NCI-H748 treated with DMSO at 0.1 percent for 48 hours (cell line): ENCODE measurements around the gene APBA1.
"Not testable (repeated sequence)": the region's sequence is repeated elsewhere in the genome, so short reads cannot be mapped to it uniquely, and the experiment has no call there.

Source experiments
- DNase-seq: peaks from one replicate; lab custom pipeline; 2025; lab: John Stamatoyannopoulos, UW

Gene APBA1

DNA sequence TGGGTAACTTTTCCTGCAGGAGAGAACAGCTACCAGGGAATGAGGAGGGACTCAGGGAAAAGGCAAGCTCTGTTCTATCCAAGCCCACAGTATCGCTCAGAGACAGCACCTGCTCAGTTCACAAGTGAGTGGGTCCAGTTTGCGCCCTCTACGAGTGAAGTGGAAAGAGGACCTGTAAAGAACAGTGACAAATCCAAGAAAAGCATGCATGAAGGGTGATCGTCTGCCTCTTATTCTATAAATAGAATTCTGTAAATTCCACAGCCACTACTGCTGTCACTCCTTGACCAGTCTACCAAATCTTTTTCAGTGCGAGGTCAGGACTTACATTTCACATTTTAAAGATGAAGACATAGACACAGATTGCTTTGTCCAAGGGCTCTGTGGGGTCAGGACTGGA, 229.7 kb downstream of the APBA1 start:
- DNase-seq, result no peak

DNA sequence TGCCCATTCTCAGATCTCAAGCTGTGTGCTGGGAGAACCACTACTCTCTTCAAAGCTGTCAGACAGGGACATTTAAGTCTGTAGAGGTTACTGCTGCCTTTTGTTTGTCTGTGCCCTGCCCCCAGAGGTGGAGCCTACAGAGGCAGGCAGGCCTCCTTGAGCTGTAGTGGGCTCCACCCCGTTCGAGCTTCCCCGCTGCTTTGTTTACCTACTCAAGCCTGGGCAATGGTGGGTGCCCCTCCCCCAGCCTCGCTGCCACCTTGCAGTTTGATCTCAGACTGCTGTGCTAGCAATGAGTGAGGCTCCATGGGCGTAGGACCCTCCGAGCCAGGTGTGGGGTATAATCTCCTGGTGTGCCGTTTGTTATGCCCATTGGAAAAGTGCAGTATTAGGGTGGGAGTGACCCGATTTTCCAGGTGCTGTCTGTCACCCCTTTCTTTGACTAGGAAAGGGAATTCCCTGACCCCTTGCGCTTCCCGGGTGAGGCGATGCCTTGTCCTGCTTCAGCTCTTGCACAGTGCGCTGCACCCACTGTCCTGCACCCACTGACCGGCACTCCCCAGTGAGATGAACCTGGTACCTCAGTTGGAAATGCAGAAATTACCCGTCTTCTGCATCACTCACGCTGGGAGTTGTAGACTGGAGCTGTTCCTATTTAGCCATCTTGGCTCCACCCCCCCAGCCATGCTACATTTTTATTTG, 231.8 kb downstream of the APBA1 start:
- not testable (repeated sequence) for DNase-seq

DNA sequence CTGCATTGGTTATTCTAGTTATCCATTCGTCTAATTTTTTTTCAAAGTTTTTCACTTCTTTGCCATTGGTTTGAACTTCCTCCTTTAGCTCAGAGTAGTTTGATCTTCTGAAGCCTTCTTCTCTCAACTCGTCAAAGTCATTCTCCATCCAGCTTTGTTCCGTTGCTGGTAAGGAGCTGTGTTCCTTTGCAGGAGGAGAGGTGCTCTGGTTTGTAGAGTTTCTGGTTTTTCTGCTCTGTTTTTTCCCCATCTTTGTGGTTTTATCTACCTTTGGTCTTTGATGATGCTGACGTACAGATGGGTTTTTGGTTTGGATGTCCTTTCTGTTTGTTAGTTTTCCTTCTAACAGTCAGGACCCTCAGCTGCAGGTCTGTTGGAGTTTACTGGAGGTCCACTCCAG, 232.5 kb downstream of the APBA1 start:
- not testable (repeated sequence) for DNase-seq

DNA sequence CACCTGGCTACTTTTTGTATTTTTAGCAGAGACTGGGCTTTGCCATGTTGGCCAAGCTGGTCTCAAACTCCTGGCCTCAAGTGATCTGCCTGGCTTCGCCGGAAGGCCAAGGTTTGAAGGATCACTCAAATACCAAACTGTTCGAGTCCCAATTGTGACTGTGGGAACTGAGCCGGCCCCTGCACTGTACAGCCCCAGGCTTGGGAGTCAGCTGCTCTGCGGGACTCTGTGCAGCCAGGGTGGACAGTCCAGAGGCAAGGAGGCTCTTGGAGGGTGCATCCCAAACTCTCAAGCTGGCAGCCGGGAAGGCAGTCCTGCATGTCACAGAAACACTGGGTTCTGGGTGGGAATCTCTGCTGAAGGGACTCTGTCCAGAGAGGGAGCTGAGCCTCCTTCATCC, 238.2 kb downstream of the APBA1 start:
- no peak for DNase-seq

DNA sequence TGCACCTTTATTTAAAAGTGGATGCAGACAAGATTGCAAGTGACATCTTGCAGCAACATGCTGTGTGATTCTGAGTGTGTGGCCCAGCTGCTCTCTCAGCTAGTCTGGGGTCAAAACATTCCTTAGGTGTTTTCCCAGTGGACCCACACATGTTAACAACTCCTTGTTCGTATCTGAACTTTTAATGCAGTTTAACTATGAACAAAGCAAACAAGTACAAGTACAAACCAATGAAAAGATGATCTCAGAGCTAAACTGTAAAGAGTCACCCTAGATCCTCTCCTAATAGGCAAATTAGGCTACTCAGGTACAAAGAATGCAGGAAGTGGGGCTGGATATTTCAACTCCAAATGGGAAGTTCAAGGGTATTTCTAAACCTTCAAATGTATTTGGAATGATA, 238.8 kb downstream of the APBA1 start:
- no peak for DNase-seq

DNA sequence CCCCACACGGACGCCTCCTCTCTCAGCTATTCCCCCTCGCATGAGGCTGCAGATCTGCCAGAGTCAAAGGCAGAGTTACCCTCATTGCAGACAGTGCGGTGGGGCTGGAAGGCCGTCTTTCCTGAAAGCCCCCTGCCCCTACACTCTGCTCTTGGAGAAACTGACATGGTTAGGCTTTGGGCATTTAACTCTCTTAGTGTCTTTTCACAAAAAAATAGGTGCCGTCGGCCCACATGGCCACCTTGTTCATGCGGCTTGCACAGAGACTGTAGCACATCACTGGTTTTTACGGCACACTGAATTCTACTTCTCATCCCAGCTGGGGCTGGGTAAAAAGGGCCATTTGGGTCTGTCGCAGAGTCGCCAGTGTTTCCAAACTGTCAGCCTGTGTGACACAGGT, 239.5 kb downstream of the APBA1 start:
- no peak for DNase-seq

DNA sequence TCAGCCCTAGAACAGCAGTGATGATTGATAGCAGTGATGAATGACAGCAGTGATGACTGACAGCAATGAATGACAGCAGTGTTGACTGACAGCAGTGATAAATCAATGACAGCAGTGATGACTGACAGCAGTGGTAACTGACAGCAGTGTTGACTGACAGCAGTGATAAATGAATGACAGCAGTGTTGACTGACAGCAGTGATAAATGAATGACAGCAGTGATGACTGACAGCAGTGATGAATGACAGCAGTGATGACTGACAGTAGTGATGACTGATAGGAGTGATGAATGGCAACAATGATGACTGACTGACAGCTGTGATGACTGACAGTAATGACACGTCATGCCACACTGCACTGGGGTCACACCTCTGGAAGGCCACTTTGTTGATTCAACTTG, 240.4 kb downstream of the APBA1 start:
- no peak for DNase-seq

DNA sequence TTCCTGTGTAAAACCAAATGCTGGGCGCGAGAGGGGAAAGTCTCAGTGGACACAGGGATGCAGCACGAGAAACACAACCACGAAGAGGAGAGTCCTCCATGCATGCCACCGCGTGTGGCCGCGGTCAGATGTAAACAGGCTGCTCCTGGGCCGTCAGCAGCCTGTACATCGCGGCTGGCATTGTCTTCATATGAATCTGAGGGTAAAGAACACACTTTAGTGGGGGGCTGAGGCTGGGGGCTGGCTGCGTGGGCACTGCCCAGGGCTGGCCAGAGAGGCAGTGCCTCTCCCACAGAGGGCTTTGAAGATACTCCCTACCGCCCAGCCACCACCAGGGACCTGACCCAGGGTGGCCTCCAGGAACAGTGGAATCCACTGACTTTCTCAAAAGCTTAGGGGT, 241.0 kb downstream of the APBA1 start:
- DNase-seq, result no peak

DNA sequence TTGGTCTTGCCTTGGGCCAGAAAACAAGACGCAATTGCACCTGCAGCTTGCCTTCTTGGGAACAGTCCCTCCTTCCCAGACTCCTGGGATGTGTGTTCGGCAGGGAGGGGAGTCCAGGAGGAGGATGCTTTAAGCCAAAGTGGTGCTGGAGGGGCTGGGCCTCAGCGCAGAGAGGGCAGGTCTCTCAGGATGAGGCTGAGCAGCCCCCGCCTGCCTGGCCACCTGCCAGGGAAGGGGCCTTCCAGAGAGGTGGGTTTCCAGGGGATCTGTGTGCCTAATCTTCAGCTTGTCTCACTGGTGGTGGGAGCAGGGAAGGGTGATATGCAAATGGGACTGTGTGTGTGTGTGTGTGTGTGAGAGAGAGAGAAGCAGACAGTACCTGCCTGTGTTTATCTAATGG, 242.0 kb downstream of the APBA1 start:
- no peak for DNase-seq

DNA sequence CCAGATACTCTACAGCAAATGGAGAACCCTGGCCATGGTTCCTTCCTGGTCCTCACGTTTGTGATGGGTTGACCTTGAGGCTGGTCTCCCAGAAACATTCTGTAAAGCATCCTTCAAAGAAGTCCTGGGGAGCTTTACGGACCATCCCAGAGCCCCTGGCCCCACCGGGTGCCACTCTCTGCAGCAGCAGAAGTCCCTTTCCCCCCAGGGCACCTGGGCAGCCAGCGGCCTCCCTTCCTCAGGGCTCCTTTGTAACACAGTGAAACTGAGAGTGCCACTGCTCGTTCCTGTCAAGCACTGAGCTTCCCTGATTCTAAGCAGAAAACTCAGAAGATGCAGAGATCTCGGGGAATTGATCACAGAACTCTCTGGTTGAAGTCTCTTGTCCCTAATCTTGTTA, 242.9 kb downstream of the APBA1 start:
- no peak for DNase-seq

DNA sequence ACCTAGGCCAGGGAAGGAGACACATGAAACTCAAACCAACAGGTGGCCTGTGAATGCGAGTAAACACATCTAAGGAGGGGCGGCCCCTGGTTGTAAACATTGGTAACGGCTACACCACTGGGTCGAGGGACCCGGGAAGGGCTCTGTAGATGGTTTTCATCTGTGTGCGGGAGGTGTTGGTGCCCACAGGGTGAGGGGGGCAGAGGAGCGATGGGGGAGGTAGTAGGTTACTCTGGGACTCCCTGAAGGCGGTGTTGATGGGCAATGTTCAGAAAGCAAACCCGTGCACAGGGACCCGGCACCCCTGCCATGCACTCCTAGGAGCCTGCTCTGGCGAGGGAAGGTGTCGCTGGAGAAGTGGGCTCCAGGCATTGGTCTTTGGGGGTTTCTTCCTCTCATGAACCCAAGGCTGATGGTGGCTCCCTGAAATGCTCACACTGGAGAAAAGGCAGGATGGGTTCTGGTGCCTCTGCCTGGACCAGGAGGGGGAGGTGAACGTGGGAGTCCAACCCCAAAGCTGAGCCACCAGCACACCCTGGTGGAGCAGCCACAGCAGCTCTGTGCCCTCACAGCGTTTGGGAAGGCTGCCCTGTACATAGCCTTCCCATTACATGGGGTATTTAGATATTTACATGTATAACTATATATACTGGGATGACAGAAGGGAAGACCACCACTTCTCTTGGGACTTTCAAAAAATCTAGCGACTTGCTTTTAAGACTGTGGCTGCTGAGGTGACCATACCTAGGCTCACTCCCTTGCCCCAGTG, 244.0 kb downstream of the APBA1 start:
- DNase-seq, result no peak

DNA sequence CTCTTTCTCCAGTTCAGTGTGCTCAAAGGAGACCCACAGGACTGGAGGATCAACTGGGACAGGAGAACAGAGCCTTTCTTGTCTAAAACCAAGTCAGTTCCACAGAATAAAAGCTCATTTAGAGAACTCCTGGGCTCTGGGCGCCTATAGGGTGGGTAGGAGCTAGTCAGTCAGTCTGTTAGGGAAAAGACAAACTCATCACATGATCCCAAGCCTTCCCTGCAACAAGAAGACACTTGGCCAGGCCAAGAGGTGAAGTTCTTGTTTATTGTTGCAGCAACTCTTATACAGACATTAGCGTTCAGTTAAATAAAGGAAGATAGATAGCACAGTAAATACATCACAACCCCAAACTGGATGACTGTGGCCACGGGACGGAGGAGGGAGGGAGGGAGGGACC, 244.9 kb downstream of the APBA1 start:
- no peak for DNase-seq

DNA sequence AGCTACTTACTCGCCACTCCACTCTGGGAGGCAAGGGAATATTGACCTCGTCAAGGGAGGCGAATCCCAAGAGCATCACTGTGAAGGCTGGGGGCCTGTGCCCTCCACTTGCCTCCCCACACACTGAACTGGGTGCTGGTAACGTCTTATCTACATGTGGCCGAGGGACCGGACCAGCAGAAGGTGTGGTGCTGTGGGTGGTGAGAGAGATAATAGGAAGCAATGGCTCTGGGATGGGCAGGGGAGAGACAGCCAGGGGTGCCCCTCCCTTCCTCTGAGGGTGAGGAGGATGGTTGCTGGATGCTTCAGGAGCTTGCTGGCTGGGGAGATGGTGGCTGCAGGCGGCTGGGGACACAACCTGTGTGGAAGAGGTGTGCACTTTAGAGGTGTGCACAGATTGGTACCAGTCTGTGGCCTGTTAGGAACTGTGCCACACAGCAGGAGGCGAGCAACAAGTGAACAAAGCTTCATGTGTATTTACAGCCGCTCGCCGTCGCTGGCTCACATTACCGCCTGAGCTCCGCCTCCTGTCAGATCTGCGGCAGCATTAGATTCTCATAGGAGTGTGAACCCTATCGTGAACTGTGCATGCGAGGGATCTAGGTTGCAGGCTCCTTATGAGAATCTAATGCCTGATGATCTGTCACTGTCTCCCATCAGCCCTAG, 246.9 kb downstream of the APBA1 start:
- peak; percentile 9 for DNase-seq

DNA sequence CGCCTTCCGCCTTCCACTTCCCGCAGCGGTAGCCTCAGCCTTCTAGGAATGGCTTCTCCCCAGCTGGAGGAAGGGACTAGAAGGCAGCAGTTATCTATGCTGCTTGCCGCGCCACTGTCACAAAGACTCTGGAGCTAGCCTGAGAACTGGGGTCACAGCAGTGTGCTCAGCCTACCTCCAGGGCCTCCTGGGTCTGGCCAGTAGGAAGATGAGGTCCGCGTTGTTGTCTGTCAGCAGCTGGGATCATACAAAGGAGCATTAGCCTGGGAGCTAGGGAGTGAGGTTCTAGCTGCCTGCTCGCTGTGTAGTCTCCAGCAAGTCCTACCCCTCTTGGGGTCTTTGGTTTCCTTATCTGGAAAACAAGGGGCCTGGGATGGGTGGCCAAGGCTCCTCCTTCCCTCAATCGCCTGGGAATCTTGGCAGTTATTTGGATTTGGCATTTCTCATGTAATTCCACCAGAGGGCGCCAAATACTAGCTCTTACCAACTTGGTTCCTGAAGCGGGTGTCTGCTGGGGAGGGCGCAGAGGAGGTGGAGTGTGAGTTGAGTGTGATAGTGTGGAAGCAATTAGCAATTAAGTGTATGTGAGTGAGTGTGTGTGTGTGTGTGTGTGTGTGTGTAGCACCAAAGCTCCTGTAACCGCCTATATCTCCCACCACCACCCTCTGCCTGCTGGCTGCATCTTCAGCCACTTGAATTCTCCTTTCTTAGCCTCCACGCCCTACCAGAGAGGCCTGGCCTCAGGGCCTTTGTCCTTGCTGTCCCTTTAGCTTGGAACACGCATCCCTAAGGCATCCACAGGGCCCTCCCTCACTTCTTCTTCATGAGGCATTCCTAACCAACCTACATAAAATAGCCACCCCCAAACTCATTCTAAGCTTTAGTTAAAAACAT, 250.0 kb downstream of the APBA1 start:
- peak; percentile 64 for DNase-seq

DNA sequence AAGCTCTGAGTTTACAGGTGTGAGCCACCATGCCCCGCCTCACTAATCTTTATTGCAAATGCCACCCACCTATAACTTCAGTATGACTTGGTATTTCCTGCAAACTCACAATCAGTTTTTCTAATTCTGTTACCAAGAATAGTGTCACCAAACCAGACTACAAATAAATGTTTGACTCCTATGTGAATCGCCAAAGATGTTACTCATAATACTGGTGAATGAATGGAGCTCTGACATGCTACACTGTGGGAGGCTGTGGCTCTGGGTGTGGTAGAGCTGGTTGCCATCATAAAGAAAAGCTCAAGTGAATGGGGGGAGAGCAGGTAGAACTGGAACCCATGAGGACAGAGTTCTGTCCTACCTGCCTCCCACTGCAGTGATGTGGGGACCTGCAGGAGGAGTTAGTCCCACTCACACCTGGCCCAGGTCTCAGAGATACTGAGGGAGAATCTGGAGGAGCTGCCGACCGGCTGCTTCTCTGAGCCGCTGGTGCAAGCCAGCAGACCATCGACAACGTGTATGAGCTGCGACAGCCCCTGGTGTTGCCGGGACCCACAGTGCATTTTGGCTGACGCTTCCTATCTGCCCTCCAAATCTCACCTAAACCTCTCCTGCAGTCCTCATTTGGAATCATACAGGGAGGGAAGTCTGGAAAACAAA, 251.4 kb downstream of the APBA1 start:
- DNase-seq, result no peak

DNA sequence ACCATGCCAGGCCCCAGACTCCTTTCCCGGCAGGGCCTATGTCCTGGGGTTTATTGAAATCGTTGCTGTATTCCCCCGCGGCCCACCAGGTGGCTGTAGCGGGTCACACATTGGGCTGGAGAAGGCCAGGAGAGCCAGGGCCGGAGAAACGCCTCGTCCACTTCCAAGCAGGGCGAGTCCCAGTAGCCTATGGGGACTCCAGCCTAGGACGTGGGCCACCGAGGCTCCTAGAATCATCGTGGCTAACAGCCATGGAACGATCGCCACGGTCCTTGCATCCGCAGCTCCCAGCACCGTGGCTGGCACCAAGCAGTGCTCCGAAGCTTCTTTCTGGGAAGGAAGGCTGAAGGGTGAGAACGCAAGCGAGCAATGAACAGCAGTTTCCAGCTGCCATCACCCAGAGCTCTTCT, 259.4 kb downstream of the APBA1 start:
- DNase-seq, result no peak

DNA sequence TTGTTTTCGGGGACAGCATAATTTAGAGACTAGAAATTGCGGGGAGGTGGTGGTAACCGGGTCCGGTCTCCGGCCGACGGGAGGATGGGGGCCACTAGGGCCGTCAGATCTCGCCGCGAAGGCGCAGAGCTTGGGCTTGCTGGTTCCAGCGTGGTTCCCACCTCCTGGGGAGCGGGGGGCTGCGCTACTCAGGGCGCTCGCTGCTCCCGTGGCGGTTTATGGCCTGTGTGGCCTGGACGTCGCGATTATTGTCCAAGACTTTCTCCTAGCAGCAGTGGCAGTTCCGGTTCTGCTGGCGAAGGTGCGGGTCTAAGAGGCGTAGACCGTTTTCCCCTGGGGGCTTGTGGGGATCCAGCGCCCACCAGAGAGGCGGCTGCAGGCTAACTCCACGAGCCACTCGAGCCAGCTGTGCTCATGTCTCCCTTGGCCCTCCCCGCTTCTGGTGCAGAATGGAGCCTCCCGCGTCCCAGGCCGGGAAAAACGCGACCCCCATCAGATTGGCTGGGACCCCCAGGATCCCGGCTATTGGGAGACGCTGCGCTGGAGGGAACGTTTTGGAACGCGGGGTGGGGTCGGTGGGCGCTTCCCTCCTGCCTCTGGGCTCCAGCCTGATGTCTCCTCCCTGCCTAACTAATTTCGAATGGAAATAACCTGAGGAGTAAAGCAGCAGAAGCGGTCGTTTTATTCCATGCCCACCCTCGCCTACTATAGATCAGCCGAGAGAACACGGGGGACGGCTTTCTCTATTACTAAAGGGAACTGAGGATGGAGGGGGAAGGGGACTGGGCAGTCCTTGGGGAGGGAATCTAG, 260.0 kb downstream of the APBA1 start:
- no peak for DNase-seq

DNA sequence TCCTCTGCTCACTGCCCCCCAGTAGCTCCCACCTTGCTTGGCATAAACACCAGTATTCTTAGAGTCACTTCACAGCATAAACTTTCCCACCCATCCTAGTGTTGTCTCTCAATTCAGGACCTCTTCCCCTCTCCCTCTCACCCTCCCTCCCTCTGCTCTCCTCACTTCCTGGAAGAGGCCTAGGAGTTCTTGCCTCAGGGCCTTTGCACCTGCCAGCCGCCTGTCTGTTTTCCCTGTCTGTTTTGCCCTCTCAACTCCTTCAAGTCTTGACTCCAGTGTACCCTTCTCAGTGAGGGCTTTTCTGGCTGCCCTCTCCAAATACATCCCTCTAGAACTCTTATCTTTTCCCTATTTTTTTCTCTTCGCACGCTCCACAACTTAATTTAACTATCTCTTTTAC, 260.9 kb downstream of the APBA1 start:
- no peak for DNase-seq

DNA sequence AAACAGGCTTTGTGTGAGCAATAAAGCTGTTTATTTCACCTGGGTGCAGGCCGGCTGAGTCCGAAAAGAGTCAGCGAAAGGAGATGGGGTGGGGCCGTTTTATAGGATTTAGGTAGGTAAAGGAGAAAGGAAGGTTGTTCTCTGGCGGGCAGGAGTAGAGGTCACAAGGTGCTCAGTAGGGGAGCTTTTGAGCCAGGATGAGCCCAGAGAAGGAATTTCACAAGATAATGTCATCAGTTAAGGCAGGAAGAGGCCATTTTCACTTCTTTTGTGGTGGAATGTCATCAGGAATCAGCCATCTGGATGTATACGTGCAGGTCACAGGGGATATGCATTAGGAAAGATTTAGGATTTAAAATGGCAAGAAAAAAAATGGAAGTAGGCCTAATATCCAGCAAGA, 262.2 kb downstream of the APBA1 start:
- DNase-seq, result not testable (repeated sequence)

DNA sequence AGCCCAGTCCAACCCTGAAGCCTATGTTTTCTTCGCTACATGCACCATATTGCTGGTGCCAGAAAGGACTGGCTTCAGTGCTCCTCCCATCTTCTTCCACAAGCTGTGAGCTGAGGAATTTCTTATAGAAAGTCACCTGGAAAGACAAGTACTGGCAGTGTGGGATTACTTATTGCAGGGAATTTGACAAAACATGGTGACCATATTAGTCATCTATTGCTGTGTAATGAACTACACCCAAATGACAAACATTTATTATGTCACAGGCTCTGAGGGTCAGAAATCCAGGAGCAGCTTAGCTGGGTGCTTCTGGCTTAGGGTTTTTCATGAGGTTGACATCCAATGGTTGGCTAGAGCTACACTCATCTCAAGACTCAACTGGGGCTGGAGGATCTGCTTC, 271.7 kb downstream of the APBA1 start:
- no peak for DNase-seq
